Right atrium auricular region (tissue), 2 donors: ENCODE results near the gene MAP2K4. TPM values are rescaled to one million over a fixed set of nuclear protein-coding genes. Genes with fewer than 3 reads are reported as not detected.
A peak's percentile ranks its signal among the peaks of the same experiment; 100 is the strongest.

ENCODE experiments used
- DNase-seq: peaks from one replicate; pipeline ENCODE4 v3.0.0-alpha.2; 2019; ENCODE audit warnings: low spot score
- H3K27ac ChIP-seq, 2 donors: fragments of 200-600 bp; sonication (generic); 1 replicate in 1 of 2; 2 replicates in 1 of 2; pipeline ENCODE4 v1.5.1; 2016 to 2019
- H3K27me3 ChIP-seq, 2 donors: fragments of 200-600 bp; sonication (generic); one replicate each; pipeline versions ENCODE4 v1.5.1 to v1.6.0; 2017 to 2019
- H3K36me3 ChIP-seq: fragments of 200-600 bp; sonication (generic); one replicate; pipeline ENCODE4 v1.5.1; 2016
- H3K4me1 ChIP-seq, 2 donors: fragments of 200-600 bp; sonication (generic); one replicate each; pipeline versions ENCODE4 v1.5.1 to v1.6.0; 2017 to 2019
- H3K4me3 ChIP-seq, 2 donors: fragments of 200-600 bp; sonication (generic); 1 replicate in 1 of 2; 2 replicates in 1 of 2; pipeline ENCODE4 v1.5.1; 2017 to 2019; ENCODE audit warnings: mild to moderate bottlenecking in 1 of 2, moderate library complexity in 1 of 2
- H3K9me3 ChIP-seq, 2 donors: fragments of 200-600 bp; sonication (generic); one replicate each; pipeline ENCODE4 v1.5.1; 2019
- CTCF ChIP-seq, 2 donors: fragments of 200-600 bp; sonication (generic); IDR thresholded peaks; one replicate each; pipeline ENCODE4 v1.5.1; 2019; ENCODE audit warnings: antibody characterized with exemption in 2 of 2
- total RNA-seq, 2 donors: library from RNA; depleted of rRNA; stranded (reverse); fragments of >200 nt; gene quantifications; one replicate each; pipeline ENCODE4 v1.1.0, GENCODE V29; 2016

Gene MAP2K4
- total RNA-seq, 2 donors from 2014 or later = 19.8 to 25.2 TPM

DNA sequence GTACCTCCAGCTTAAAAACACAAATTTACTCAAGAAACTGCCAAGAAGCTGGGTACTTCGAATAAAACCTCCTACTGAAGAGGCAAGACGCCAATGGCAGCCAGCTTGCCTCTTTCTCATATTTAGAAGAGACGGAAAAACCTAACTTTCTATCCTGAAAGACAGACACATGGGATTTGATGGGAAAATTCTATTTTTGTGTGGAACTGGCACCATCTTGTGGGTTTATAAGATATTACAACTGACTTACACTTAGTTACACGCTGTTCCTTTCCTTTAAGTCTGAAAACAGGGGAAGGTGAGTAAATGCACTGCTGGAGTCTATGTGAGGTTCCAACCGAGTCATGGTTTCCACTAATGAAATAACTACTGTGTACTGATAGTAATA is 33.7 kb upstream of the MAP2K4 start:
- peaks cover 0 to 6% of the 10 kb centered on the region in 2 donors for H3K4me1 ChIP-seq
- H3K27ac ChIP-seq = peak overlapping the region in 1 of 2 donors; percentile 52
- TF ChIP-seq CTCF (IDR thresholded peaks at IDR 0.05) = peak; percentile 22 to 71
- DNase-seq = no peak
- no peak overlapping the region for H3K4me3 ChIP-seq
- H3K9me3 ChIP-seq = no peaks in the 10 kb centered on the region
- H3K36me3 ChIP-seq = peaks cover 33% of the 10 kb centered on the region
- no peaks in the 10 kb centered on the region for H3K27me3 ChIP-seq

GRCh38 chr17:11990363-11990983 is 30.2 kb upstream of the MAP2K4 start:
- peaks cover 0 to 6% of the 10 kb centered on the region in 2 donors for H3K4me1 ChIP-seq
- no peaks in the 10 kb centered on the region for H3K9me3 ChIP-seq
- TF ChIP-seq CTCF (IDR thresholded peaks at IDR 0.05) = no peak
- peaks cover 19% of the 10 kb centered on the region for H3K36me3 ChIP-seq
- no peak overlapping the region for H3K4me3 ChIP-seq
- no peaks in the 10 kb centered on the region for H3K27me3 ChIP-seq
- no peak for DNase-seq
- no peak overlapping the region for H3K27ac ChIP-seq

- no peak for TF ChIP-seq CTCF (IDR thresholded peaks at IDR 0.05)
- Histone ChIP-seq H3K4me1 (peaks cover 0 to 15% of the 10 kb centered on the region in 2 donors), H3K4me3 (no peak overlapping the region), H3K36me3 (peaks cover 17% of the 10 kb centered on the region), H3K27me3 (no peaks in the 10 kb centered on the region), H3K27ac (no peak overlapping the region), H3K9me3 (no peaks in the 10 kb centered on the region)
- DNase-seq = no peak
These were observed 29.2 kb upstream of the MAP2K4 start for GRCh38 chr17:11991461-11991860.

- peak; percentile 73 for DNase-seq
These were observed 23.9 kb upstream of the MAP2K4 start for GRCh38 chr17:11996722-11997146.

GRCh38 chr17:11997147-11997971 is 23.3 kb upstream of the MAP2K4 start, which contains the start of gene ZNF18:
TSS of gene ZNF18 (minus strand) at chr17:11997475. CDS start at chr17:11992829, 4,646 bp downstream.
- TF ChIP-seq CTCF (IDR thresholded peaks at IDR 0.05) = no peak
- no peaks in the 10 kb centered on the region for H3K27me3 ChIP-seq
- no peaks in the 10 kb centered on the region for H3K36me3 ChIP-seq
- peaks cover 0 to 12% of the 10 kb centered on the region in 2 donors for H3K4me1 ChIP-seq
- DNase-seq = peak; percentile 95
- peak within 1 kb of the TSS; percentile 90 to 94 for H3K27ac ChIP-seq
- peak within 1 kb of the TSS; percentile 93 to 95 for H3K4me3 ChIP-seq
- no peaks in the 10 kb centered on the region for H3K9me3 ChIP-seq

More at GRCh38 chr17:11996722-11997146, 23.9 kb upstream of the MAP2K4 start:
- peak overlapping the region; percentile 93 to 95 for H3K4me3 ChIP-seq
- no peak for TF ChIP-seq CTCF (IDR thresholded peaks at IDR 0.05)
- peaks cover 0 to 12% of the 10 kb centered on the region in 2 donors for H3K4me1 ChIP-seq
- H3K36me3 ChIP-seq = no peaks in the 10 kb centered on the region
- H3K27me3 ChIP-seq = no peaks in the 10 kb centered on the region
- H3K27ac ChIP-seq = peak overlapping the region; percentile 90 to 94
- no peaks in the 10 kb centered on the region for H3K9me3 ChIP-seq
